HG02798 (cell line): ENCODE data around the gene SYNDIG1L.

Source experiments
- ATAC-seq: cut with Tn5 transposase; IDR thresholded peaks from one replicate; pipeline ENCODE4 v1.9.1; 2021; ENCODE audit warnings: mild to moderate bottlenecking; ENCODE audit not compliant: unreplicated experiment, poor library complexity

Gene SYNDIG1L

GRCh38 chr14:74368026-74368425, 58.0 kb downstream of the SYNDIG1L start:
- ATAC-seq: no peak

- no peak for ATAC-seq
These were observed 61.6 kb downstream of the SYNDIG1L start for GRCh38 chr14:74364271-74364880.

GRCh38 chr14:74362361-74362915, 63.6 kb downstream of the SYNDIG1L start:
- ATAC-seq: no peak

- ATAC-seq: no peak
These were observed 65.8 kb downstream of the SYNDIG1L start for GRCh38 chr14:74360163-74360562.

- ATAC-seq: no peak
These were observed 67.7 kb downstream of the SYNDIG1L start for GRCh38 chr14:74358176-74358829.

- no peak for ATAC-seq
These were observed 68.4 kb downstream of the SYNDIG1L start for GRCh38 chr14:74357585-74357984.

- ATAC-seq: no peak
These were observed 69.0 kb downstream of the SYNDIG1L start for GRCh38 chr14:74356892-74357575.
